Measurements from ENCODE around the gene SCFD2.

DNA sequence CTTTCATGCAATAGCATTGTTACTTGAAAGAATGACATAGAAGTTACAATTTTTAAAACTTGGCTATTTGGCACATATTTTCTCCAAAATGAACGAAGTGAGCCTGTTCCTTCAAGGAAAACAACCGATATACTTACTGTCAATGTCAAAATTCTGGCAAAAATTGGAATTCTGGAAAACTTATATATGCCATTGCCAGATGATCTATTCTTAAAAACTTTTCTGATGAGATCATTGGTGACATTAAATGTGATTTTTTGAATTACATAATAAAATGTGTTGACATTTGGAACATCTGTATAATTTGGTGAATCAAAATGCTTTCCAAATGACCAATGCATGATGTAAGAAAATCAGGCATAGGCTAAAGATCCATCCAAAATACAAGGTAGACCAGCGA is 209.0 kb downstream of the SCFD2 start:
- no peak for TF ChIP-seq POLR2AphosphoS5 (IDR thresholded peaks at IDR 0.05; ENCODE audit: insufficient read depth, low read depth, low read length)
- TF ChIP-seq MYC (IDR thresholded peaks at IDR 0.05; ENCODE audit: low read depth, low read length): no peak
- TF ChIP-seq, protein P1, sequence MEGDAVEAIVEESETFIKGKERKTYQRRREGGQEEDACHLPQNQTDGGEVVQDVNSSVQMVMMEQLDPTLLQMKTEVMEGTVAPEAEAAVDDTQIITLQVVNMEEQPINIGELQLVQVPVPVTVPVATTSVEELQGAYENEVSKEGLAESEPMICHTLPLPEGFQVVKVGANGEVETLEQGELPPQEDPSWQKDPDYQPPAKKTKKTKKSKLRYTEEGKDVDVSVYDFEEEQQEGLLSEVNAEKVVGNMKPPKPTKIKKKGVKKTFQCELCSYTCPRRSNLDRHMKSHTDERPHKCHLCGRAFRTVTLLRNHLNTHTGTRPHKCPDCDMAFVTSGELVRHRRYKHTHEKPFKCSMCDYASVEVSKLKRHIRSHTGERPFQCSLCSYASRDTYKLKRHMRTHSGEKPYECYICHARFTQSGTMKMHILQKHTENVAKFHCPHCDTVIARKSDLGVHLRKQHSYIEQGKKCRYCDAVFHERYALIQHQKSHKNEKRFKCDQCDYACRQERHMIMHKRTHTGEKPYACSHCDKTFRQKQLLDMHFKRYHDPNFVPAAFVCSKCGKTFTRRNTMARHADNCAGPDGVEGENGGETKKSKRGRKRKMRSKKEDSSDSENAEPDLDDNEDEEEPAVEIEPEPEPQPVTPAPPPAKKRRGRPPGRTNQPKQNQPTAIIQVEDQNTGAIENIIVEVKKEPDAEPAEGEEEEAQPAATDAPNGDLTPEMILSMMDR (IDR thresholded peaks at IDR 0.05; ENCODE audit: extremely low read depth in 1 of 2, insufficient read depth in 1 of 2, low read depth in 1 of 2, low read length in 2 of 2): no peak
